RPMI8226 (cell line): ENCODE results near the gene LDHAL6A.
"Not testable (repeated sequence)": the region's sequence is repeated elsewhere in the genome, so short reads cannot be mapped to it uniquely, and the experiment has no call there.

Experiments
- DNase-seq: peaks from one replicate; pipeline ENCODE4 v3.0.0-alpha.2; 2015

LDHAL6A gene

GRCh38 chr11:18455686-18456372 lies at the start of gene LDHAL6A:
Gene LDHAL6A, plus strand, starts transcription at chr11:18455856. Its CDS starts 825 bp downstream, at chr11:18456681.
- no peak for DNase-seq

DNA sequence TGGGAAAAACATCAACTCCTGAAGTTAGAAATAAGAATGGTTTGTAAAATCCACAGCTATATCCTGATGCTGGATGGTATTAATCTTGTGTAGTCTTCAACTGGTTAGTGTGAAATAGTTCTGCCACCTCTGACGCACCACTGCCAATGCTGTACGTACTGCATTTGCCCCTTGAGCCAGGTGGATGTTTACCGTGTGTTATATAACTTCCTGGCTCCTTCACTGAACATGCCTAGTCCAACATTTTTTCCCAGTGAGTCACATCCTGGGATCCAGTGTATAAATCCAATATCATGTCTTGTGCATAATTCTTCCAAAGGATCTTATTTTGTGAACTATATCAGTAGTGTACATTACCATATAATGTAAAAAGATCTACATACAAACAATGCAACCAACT lies 48.3 kb upstream of the LDHAL6A start:
- not testable (repeated sequence) for DNase-seq

- DNase-seq, result no peak
These were observed 46.9 kb upstream of the LDHAL6A start for GRCh38 chr11:18408558-18409291.

- no peak for DNase-seq
These were observed 39.2 kb upstream of the LDHAL6A start for GRCh38 chr11:18416459-18416858.

DNA sequence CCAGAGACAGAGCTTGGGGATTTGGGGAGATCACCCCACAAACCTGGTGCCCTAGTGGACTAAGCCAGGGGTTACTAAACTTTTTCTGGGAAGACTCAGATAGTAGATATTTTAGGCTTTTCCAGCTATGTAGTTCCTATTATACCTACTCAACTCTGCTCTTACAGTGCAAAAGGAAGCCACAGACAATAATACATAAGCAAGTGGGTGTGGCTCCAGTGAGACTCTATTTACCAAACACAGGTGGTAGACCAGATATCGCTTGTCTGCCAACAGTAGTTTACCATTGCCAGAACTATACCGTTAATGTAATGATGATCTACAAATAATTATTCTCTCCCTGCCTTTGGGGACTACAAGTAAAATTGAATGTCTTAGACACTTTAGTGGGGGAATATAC lies 36.6 kb upstream of the LDHAL6A start:
- DNase-seq, result no peak

DNA sequence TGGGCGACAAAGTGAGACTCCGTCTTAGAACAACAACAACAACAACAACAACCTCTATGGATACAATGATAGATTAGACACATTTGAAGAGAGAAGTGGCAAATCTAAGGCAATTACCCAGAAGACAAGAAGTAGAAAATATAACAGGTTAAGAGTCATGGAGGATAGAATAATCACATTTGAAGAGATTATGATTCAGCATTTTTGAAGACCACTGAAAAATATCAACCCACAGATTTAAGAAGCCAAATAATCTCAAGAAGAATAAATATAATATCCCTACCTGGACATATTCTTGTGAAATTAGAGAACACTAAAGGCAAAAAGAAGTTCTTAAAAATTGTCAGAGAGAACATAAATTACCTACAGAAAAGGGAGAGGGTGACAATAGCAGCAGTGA lies 35.6 kb upstream of the LDHAL6A start:
- DNase-seq, result no peak

DNA sequence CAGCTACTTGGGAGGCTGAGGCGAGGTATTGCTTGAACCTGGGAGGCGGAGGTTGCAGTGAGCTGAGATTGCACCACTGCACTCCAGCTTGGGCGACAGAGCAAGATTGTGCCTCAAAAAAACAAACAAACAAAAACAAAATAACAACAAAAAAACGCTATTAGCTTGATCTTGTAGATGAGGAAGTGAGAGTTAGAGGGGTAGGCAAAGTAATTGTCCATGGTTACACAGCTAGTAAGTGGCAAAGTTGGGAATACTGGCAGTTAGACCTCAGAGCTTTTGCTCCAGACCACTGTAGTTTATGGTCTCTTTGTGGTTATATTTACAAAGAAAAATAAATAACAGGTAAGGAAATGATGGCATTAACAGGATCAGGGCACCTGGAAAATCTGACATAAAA lies 28.4 kb upstream of the LDHAL6A start:
- no peak for DNase-seq

DNA sequence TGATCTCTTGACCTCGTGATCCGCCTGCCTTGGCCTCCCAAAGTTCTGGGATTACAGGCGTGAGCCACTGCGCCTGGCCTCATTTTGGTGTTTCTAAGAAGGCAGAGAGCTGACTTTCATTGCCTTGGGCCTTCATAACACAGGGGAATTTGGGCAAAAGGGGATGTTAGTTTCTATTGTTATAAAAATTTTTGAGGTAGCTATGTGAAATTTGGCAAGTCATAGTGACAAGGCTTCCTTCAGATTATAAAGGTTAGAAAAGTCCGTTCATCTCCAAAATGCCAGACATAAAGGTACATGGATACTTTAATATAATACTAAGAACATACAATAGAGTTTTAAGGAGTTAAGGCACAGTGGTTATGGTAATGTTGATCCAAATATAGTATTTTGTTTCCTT lies 26.3 kb upstream of the LDHAL6A start:
- DNase-seq, result no peak

DNA sequence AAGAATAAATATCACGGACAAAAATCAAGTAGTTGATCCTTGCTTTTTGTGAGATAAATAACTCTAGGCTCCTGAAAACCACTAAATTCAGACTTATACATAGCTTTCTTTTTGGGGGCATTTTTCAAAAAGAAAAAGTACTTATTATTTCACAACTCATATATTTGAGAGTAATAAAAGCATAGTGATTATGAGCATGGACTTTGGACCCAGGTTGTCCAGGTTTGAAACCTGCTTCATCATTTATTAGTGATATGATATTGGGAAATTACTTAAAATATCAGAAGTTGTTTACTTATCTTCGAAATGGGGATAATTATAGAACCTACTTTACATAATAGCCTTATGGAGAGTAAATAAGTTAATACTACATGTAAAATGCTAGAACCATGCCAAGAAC lies 17.0 kb upstream of the LDHAL6A start:
- DNase-seq, result no peak

DNA sequence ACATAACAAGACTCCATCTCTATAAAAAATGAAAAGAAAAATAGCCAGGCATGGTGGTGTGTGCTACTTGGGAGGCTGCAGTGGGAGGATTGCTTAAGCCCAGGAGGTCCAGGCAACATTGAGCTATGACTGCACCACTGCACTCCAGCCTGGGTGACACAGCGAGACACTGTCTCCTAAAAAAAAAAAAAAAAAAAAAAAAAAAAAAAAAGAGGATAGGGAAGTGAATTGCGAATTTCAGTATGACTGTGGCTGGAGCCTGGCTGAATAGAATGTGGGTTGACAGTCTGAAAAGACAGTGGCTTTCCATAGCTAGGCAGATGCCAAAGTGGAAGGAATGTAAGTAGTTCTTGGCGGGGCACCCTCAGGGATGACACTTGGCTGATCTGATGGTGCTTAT lies 6.4 kb upstream of the LDHAL6A start:
- DNase-seq, result no peak

DNA sequence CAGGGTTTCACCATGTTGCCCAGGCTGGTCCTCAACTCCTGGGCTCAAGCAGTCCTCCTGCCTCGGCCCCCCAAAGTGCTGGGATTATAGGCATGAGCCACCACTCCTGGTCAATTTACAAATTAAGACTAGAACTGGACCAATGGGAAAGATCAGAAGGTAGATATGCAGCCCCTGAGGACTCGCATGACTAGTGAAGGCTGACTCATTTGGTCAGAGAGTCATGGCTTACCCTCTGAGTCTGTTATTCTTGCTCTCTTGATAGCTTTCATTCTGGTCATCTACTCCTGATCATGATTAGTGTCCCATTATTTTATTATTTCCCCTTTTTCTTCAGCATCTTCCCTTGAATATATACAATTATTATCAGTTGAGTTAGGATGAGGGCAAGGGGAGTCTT lies 2.7 kb upstream of the LDHAL6A start:
- DNase-seq, result no peak

DNA sequence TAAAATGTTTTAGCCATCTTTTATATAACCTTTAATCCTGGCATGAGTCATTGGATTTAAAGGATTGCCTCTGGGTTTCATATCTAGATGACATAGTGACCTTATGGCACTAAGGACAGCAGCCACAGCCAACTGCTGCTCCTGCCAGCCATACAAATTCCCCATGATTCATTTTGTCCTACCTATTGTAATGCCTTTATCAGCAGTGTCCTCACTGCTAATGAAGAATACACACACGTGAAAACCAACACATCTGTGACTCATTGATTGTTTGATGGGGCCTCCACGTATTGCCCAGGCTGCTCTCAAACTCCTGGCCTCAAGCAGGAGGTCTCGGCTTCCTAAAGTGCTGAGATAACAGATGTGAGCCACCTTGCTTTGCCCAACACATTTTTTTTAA lies 1.8 kb downstream of the LDHAL6A start:
- no peak for DNase-seq

DNA sequence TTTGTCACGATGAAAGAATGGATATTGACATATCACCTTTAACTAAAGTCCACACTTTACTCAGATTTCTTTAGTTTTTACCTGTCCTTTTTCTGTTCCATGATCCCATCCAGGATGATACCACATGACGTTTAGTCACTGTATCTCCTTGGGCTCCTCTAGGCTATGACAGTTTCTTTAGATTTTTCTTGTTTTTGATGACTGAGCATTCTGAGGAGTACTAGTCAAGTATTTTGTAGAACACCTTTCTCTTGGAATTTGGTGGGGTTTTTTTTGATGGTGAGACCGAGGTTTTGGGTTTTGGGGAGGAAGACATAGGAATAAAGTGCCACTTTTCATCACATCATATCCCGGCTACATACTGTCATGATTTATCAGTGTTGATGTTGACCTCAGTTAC lies 4.0 kb downstream of the LDHAL6A start:
- DNase-seq, result no peak

DNA sequence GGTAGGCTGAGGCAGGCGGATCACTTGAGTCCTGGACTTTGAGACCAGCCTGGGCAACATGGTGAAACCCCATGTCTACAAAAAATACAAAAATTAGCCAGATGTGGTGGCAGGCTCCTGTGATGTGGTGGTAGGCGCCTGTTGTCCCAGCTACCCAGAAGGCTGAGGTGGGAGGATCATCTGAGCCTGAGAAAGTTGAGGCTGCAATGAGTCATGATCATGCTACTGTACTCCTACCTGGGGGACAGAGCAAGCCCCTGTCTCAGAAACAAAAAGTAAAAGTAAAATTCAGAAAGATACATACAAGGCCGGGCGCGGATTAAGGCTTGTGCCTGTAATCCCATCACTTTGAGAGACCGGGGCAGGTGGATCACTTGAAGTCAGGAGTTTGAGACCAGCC lies 6.3 kb downstream of the LDHAL6A start:
- no peak for DNase-seq

DNA sequence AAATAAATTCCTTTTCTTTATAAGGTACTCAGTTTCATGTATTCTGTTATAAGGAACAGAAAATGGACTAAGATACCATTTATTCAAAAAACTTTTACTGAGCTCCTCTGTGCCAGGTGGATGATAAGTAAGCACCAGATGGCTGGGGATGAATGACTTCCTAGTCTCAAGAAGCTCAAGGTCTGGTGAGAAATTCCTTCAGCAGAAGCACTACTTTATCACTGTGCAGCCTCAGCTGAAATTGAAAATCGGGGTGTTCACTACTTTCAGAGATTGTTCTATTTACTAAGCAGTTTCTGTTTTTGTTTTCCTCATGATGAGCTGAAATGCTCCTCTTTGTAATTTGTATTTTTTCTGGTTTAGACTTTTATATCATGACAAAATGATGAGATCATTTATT lies 7.8 kb downstream of the LDHAL6A start:
- peak; percentile 25 for DNase-seq

DNA sequence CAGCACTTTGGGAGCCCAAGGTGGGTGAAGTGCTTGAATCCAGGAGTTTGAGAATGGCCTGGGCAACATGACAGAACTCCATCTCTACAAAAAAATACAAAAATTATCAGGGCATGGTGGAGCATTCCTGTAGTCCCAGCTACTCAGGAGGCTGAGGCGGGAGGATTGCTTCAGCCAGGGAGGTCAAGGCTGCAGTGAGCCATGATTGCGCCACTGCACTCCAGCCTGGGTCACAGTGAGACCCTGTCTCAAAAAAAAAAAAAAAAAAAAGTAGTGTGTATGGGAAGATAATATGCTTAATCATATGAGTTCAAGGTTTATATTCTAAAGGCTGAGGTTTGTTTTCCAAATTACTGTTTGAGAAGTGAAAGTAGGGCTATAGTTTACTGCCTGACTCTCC lies 10.7 kb downstream of the LDHAL6A start:
- DNase-seq, result no peak

- no peak for DNase-seq
These were observed 12.4 kb downstream of the LDHAL6A start for GRCh38 chr11:18468059-18468458.

DNA sequence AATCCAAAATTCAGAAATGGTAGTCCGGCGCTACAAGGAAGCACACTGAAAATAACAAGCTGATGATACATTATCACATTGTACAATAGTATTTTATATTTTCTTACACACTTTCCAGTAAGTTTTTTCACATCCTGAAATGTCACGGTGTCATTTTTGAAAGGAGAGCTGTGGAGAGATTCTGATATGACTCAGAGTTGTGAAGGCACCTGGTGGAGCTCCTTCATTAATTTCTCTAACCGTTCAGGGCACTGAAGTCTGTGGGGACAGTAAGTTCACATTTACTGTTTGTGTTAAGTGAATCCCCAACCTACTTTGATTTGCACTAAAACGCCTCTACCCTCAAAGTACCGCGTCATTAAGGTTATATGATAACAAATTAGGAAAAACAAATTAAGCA lies 13.3 kb downstream of the LDHAL6A start:
- DNase-seq, result no peak

GRCh38 chr11:18471995-18472394 lies 16.3 kb downstream of the LDHAL6A start:
- DNase-seq, result no peak

GRCh38 chr11:18472587-18472986 lies 16.9 kb downstream of the LDHAL6A start:
- no peak for DNase-seq

GRCh38 chr11:18479063-18479462 lies 23.4 kb downstream of the LDHAL6A start:
- no peak for DNase-seq

- DNase-seq, result no peak
These were observed 30.4 kb downstream of the LDHAL6A start for GRCh38 chr11:18485913-18486528.

DNA sequence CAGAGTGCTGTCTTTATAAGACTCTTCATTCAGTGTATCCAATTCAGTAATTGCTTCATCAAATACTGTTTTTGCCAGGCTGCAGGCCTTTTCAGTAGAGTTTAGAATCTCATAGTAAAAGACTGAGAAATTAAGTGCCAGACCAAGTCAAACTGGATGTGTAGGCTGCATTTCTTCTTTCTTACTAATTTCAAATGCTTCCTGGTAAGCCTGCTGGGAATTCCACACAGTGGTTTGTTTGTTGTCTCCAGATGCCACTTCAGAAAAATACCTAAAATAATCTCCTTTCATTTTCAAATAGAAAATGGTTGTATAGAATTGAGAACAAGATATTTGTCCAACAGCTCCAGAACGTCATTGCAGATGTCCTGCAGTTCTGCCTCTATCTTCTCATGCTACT lies 34.7 kb downstream of the LDHAL6A start:
- DNase-seq, result no peak

DNA sequence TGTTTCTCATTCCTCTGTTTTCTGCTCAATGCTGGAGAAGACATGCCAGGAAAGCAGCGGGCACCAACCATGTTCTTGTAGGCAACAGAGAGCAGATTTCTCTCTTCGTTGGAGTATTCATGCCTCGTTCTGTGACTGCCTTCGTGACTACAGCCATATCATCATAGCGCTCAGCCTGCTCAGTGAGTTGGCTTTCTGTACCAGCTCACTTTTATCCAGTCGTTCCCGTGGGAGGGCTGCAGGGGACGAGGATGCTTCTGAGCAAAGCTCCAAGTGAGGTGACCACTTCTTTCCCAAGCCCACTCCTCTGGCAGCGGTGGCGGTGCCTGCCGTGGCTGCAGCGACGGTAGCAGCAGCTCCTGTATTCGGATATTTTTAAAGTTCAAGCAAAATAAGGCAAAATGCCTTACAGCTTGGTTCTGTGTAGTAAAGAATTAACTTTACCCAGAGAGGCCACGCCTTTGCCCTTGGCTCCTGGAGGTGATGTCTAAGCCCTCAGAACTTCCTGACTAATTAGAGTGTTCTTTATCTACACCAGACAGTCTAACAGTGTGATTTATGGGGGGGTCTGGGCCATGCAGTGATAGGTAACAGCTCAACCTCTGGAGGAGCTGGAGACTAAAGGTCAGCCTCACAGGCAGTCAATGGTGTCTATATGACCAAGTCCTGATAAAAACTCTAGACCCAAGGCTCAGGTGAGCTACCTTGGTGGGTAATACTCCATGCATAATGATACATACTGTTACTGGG lies 35.3 kb downstream of the LDHAL6A start:
- no peak for DNase-seq
